ENCODE results near the gene ELOB. TPM values are rescaled to one million over a fixed set of nuclear protein-coding genes. Genes with fewer than 3 reads are reported as not detected.

ELOB gene
- total and polyA plus RNA-seq, 2 experiments from 2014 or later: 180 to 606 TPM

- H3K9me3 ChIP-seq (ENCODE audit: low read depth): no peaks in the 10 kb centered on the region
These were observed 14.4 kb downstream of the ELOB start for GRCh38 chr16:2762711-2763110.

GRCh38 chr16:2761886-2762583 lies 15.0 kb downstream of the ELOB start:
- H3K9me3 ChIP-seq (ENCODE audit: low read depth): no peaks in the 10 kb centered on the region
- no peak for DNase-seq (ENCODE audit: low read depth in 1 of 2, low spot score in 1 of 2)
- no peak overlapping the region for H3K4me3 ChIP-seq
- H3K36me3 ChIP-seq: peaks cover 99% of the 10 kb centered on the region
- peaks cover 4% of the 10 kb centered on the region for H3K27me3 ChIP-seq
- no peak for TF ChIP-seq CTCF (IDR thresholded peaks at IDR 0.05; ENCODE audit: low read depth, low read length)
- H3K27ac ChIP-seq: no peak overlapping the region
- no peaks in the 10 kb centered on the region for H3K4me1 ChIP-seq (ENCODE audit: low read depth)

More at GRCh38 chr16:2762711-2763110, 14.4 kb downstream of the ELOB start:
- DNase-seq (ENCODE audit: low read depth in 1 of 2, low spot score in 1 of 2): no peak
- TF ChIP-seq CTCF (IDR thresholded peaks at IDR 0.05; ENCODE audit: low read depth, low read length): no peak
- Histone ChIP-seq H3K4me3 (no peak overlapping the region), H3K27me3 (peaks cover 4% of the 10 kb centered on the region), H3K36me3 (peaks cover 99% of the 10 kb centered on the region), H3K27ac (no peak overlapping the region), H3K4me1 (ENCODE audit: low read depth) (no peaks in the 10 kb centered on the region)

- Histone ChIP-seq H3K4me1 (ENCODE audit: low read depth) (no peaks in the 10 kb centered on the region), H3K9me3 (ENCODE audit: low read depth) (no peaks in the 10 kb centered on the region), H3K27me3 (peaks cover 4% of the 10 kb centered on the region), H3K36me3 (peaks cover 93% of the 10 kb centered on the region), H3K4me3 (no peak overlapping the region), H3K27ac (no peak overlapping the region)
- no peak for DNase-seq (ENCODE audit: low read depth in 1 of 2, low spot score in 1 of 2)
- TF ChIP-seq CTCF (IDR thresholded peaks at IDR 0.05; ENCODE audit: low read depth, low read length): no peak
These were observed 15.6 kb downstream of the ELOB start for GRCh38 chr16:2761472-2761871.

- Histone ChIP-seq H3K27me3 (peaks cover 2% of the 10 kb centered on the region), H3K9me3 (ENCODE audit: low read depth) (no peaks in the 10 kb centered on the region), H3K36me3 (peaks cover 52% of the 10 kb centered on the region), H3K4me1 (ENCODE audit: low read depth) (peaks cover 17% of the 10 kb centered on the region), H3K27ac (no peak overlapping the region), H3K4me3 (no peak overlapping the region)
- no peak for TF ChIP-seq CTCF (IDR thresholded peaks at IDR 0.05; ENCODE audit: low read depth, low read length)
- DNase-seq (ENCODE audit: low read depth in 1 of 2, low spot score in 1 of 2): no peak
These were observed 19.7 kb downstream of the ELOB start for GRCh38 chr16:2757344-2757743.

- H3K36me3 ChIP-seq: peaks cover 43% of the 10 kb centered on the region
- no peaks in the 10 kb centered on the region for H3K27me3 ChIP-seq
- H3K4me1 ChIP-seq (ENCODE audit: low read depth): peaks cover 20% of the 10 kb centered on the region
- no peak overlapping the region for H3K4me3 ChIP-seq
- H3K9me3 ChIP-seq (ENCODE audit: low read depth): no peaks in the 10 kb centered on the region
- peak overlapping the region; percentile 11 for H3K27ac ChIP-seq
- DNase-seq (ENCODE audit: low read depth in 1 of 2, low spot score in 1 of 2): no peak
- no peak for TF ChIP-seq CTCF (IDR thresholded peaks at IDR 0.05; ENCODE audit: low read depth, low read length)
These were observed 20.6 kb downstream of the ELOB start for GRCh38 chr16:2756288-2757015.

Measured in cardiac muscle cell (in vitro differentiated cells and primary cell).